ENCODE results near the gene EFHD1. TPM values are rescaled to one million over a fixed set of nuclear protein-coding genes. Genes with fewer than 3 reads are reported as not detected.

Gene EFHD1
- total RNA-seq, 1 donor from 2014 or later, result 106 TPM

DNA sequence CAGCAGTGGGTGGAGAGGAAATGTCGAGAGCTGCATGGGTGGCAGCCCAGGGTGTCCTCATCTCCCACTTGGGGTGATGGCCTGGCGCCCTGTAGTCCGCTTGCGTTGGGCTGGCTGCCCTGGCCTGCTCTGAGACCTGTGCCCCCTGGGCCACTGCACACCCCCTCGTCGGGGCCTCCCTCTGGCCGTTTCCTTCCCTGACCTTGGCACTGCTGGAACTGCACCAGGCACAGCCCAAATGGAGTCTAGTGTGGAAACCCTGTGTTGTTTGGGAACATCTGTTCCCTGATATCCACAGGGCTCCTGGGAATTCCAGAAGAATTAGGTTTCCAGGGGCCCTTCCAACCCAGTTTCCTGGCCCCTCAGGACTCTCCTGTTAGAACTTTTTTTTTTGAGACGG lies 13.9 kb downstream of the EFHD1 start:
- no peaks in the 10 kb centered on the region for H3K27me3 Mint-ChIP-seq (ENCODE audit: unreplicated experiment)
- H3K9me3 Mint-ChIP-seq (ENCODE audit: unreplicated experiment), result no peaks in the 10 kb centered on the region
- peaks cover 4% of the 10 kb centered on the region for H3K36me3 Mint-ChIP-seq (ENCODE audit: unreplicated experiment)
- no peak overlapping the region for H3K4me3 Mint-ChIP-seq (ENCODE audit: unreplicated experiment)
- peaks cover 37% of the 10 kb centered on the region for H3K4me1 Mint-ChIP-seq (ENCODE audit: unreplicated experiment)
- TF ChIP-seq, protein P1, sequence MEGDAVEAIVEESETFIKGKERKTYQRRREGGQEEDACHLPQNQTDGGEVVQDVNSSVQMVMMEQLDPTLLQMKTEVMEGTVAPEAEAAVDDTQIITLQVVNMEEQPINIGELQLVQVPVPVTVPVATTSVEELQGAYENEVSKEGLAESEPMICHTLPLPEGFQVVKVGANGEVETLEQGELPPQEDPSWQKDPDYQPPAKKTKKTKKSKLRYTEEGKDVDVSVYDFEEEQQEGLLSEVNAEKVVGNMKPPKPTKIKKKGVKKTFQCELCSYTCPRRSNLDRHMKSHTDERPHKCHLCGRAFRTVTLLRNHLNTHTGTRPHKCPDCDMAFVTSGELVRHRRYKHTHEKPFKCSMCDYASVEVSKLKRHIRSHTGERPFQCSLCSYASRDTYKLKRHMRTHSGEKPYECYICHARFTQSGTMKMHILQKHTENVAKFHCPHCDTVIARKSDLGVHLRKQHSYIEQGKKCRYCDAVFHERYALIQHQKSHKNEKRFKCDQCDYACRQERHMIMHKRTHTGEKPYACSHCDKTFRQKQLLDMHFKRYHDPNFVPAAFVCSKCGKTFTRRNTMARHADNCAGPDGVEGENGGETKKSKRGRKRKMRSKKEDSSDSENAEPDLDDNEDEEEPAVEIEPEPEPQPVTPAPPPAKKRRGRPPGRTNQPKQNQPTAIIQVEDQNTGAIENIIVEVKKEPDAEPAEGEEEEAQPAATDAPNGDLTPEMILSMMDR (IDR thresholded peaks at IDR 0.05), result no peak
- no peak for DNase-seq (ENCODE audit: extremely low spot score, unreplicated experiment)
- H3K27ac Mint-ChIP-seq (ENCODE audit: unreplicated experiment), result no peak overlapping the region

DNA sequence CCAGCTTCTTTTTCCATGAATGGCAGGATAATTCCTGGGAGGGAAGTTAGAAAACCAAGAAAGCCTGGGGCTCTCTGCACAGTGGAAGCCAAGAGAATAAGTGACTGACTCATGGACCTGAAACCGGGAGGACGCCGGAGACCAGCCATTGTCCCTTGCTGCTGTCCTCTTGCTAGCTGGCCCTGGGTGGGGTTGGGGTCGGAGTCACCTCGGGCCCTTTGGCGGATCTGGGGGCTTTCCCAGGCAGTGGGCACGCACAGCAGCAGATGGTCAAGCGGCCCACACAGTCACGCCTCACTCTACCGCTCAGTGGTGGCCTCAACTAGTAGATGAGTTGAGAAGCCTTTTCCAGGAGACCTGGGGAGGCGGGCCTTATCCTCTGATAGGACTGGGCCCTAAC lies 15.6 kb downstream of the EFHD1 start:
- Mint-ChIP-seq H3K36me3 (ENCODE audit: unreplicated experiment) (peaks cover 4% of the 10 kb centered on the region), H3K27ac (ENCODE audit: unreplicated experiment) (no peak overlapping the region), H3K27me3 (ENCODE audit: unreplicated experiment) (no peaks in the 10 kb centered on the region), H3K4me1 (ENCODE audit: unreplicated experiment) (peaks cover 25% of the 10 kb centered on the region), H3K4me3 (ENCODE audit: unreplicated experiment) (no peak overlapping the region), H3K9me3 (ENCODE audit: unreplicated experiment) (no peaks in the 10 kb centered on the region)
- TF ChIP-seq, protein P1 (IDR thresholded peaks at IDR 0.05), result no peak
- no peak for DNase-seq (ENCODE audit: extremely low spot score, unreplicated experiment)

DNA sequence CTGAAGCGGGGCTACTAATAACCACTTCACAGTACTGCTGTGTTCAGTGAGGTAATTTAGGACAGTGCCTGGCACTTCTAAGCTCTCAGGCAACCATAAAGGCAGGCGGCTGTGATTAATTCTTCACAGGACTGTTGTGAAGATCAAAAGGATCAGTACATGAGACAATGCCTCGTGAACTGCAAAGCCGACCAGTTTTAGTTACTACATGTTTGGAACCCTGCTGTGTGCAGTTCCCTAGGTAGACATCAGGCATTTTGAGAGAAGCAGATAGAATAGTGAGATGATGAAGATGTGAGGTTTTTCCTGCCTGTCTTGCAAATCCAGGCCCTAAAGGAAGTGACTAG lies 19.1 kb downstream of the EFHD1 start:
- H3K27me3 Mint-ChIP-seq (ENCODE audit: unreplicated experiment), result no peaks in the 10 kb centered on the region
- H3K4me1 Mint-ChIP-seq (ENCODE audit: unreplicated experiment), result peaks cover 17% of the 10 kb centered on the region
- no peak overlapping the region for H3K27ac Mint-ChIP-seq (ENCODE audit: unreplicated experiment)
- H3K9me3 Mint-ChIP-seq (ENCODE audit: unreplicated experiment), result no peaks in the 10 kb centered on the region
- no peak for DNase-seq (ENCODE audit: extremely low spot score, unreplicated experiment)
- TF ChIP-seq, protein P1 (IDR thresholded peaks at IDR 0.05), result no peak
- H3K36me3 Mint-ChIP-seq (ENCODE audit: unreplicated experiment), result peaks cover 8% of the 10 kb centered on the region
- no peak overlapping the region for H3K4me3 Mint-ChIP-seq (ENCODE audit: unreplicated experiment)

DNA sequence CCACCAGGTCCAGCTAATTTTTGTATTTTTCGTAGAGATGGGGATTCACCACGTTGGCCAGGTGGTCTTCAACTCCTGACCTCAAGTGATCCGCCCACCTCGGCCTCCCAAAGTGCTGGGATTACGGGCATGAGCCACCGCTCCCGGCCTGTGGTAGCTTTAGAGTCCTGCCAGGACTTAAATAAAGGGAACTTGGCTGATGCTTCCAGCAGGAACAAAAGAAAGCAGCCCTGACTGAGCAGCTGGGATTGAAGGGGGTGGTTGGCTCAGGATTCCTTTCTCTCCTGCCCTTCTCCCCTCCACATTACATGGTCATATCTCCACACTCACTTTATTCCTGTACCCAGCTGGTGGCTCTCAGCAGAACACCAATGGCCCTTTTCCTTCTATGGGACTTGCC lies 20.0 kb downstream of the EFHD1 start:
- H3K4me1 Mint-ChIP-seq (ENCODE audit: unreplicated experiment), result peaks cover 21% of the 10 kb centered on the region
- H3K27ac Mint-ChIP-seq (ENCODE audit: unreplicated experiment), result no peak overlapping the region
- no peak overlapping the region for H3K4me3 Mint-ChIP-seq (ENCODE audit: unreplicated experiment)
- peaks cover 4% of the 10 kb centered on the region for H3K36me3 Mint-ChIP-seq (ENCODE audit: unreplicated experiment)
- no peaks in the 10 kb centered on the region for H3K9me3 Mint-ChIP-seq (ENCODE audit: unreplicated experiment)
- DNase-seq (ENCODE audit: extremely low spot score, unreplicated experiment), result no peak
- no peaks in the 10 kb centered on the region for H3K27me3 Mint-ChIP-seq (ENCODE audit: unreplicated experiment)
- TF ChIP-seq, protein P1 (IDR thresholded peaks at IDR 0.05), result no peak

DNA sequence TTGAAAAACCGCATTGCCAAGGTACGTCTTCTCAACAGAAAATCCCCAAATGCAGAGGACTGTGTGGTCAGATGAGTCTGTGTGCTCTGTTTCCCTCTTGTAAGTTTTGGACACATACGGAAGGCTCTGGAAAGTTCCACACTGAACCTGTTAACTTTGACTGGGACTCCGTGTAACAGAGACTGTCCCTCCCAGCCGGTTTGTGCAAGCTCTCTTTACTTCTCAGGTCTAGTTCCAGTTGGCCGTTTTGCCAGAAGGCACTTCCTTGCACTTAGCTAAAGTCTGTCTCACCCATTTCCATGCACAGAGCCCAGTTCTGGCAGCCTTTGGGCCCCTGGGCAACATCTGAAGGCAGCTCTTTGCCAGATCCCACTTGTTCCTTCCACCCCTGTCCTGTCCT lies 22.0 kb downstream of the EFHD1 start:
- Mint-ChIP-seq H3K4me1 (ENCODE audit: unreplicated experiment) (peaks cover 23% of the 10 kb centered on the region), H3K4me3 (ENCODE audit: unreplicated experiment) (no peak overlapping the region), H3K36me3 (ENCODE audit: unreplicated experiment) (peaks cover 4% of the 10 kb centered on the region), H3K27ac (ENCODE audit: unreplicated experiment) (no peak overlapping the region), H3K9me3 (ENCODE audit: unreplicated experiment) (no peaks in the 10 kb centered on the region), H3K27me3 (ENCODE audit: unreplicated experiment) (no peaks in the 10 kb centered on the region)
- TF ChIP-seq, protein P1 (IDR thresholded peaks at IDR 0.05), result no peak
- no peak for DNase-seq (ENCODE audit: extremely low spot score, unreplicated experiment)
